HepG2 (cell line): ENCODE data around the gene PTPRE. TPM values are rescaled to one million over a fixed set of nuclear protein-coding genes. Genes with fewer than 3 reads are reported as not detected.

Source experiments
- ATAC-seq: fragments of 200-7000 bp; cut with Tn5 transposase; 3 replicates; pipeline ENCODE4 v1.9.1; 2020; ENCODE audit warnings: mild to moderate bottlenecking, moderate library complexity
- BruUV-seq: library from RNA; stranded (reverse); fragments of 400-500 nt; replicated peaks from 2 replicates; lab custom pipeline; 2021; lab: Mats Ljungman, UMichigan
- CTCF ChIA-PET: fragments of 300-600 bp; formaldehyde crosslinking; extraction: SDS; loops from one replicate; lab custom pipeline; 2021; ENCODE audit warnings: low total read pairs, inconsistent platforms, low intra/inter-chr PET ratio; lab: Yijun Ruan, JAX
- POLR2A ChIA-PET: fragments of 350-600 bp; sonication (Branson Sonifier 250); formaldehyde crosslinking; loops from one replicate; lab custom pipeline; 2020; ENCODE audit warnings: antibody characterized with exemption, inconsistent platforms; lab: Yijun Ruan, JAX
- DNase-seq: peaks from one replicate; pipeline ENCODE4 v3.0.0-alpha.2; 2015; ENCODE audit warnings: low spot score
- FAIRE-seq: peaks from 3 replicates; lab custom pipeline; 2011; peaks lifted over from hg19 to GRCh38; lab: Jason Lieb, UNC
- H2AFZ ChIP-seq: one replicate; pipeline ENCODE4 v1.6.1; 2011; ENCODE audit warnings: low read length, inconsistent platforms
- H3K27ac ChIP-seq: fragments of 300-600 bp; 3 replicates; pipeline ENCODE4 v1.8.0; 2011; ENCODE audit warnings: mixed run types, mild to moderate bottlenecking, mixed read lengths, low read length, inconsistent platforms; ENCODE audit not compliant: insufficient read depth; ENCODE audit errors: extremely low read length
- H3K27me3 ChIP-seq, 2 experiments: fragments of 200-600 bp in 1 of 2; 2 replicates in 1 of 2; 3 replicates in 1 of 2; pipeline versions ENCODE4 v1.6.0 to v1.8.0; 2011; ENCODE audit warnings: low read length in 2 of 2, mild to moderate bottlenecking in 2 of 2, moderate library complexity in 2 of 2, inconsistent platforms in 1 of 2; ENCODE audit not compliant: insufficient read depth in 2 of 2, control insufficient read depth in 1 of 2
- H3K36me3 ChIP-seq, 2 experiments: fragments of 200-600 bp in 1 of 2; replicated peaks in 1 of 2; 2 replicates in 1 of 2; 3 replicates in 1 of 2; pipeline versions ENCODE4 v1.5.1 to v1.8.0; 2011; ENCODE audit warnings: low read length in 2 of 2, inconsistent platforms in 1 of 2; ENCODE audit not compliant: insufficient read depth in 2 of 2, control insufficient read depth in 1 of 2
- H3K4me1 ChIP-seq: 2 replicates; pipeline ENCODE4 v1.5.1; 2012; ENCODE audit warnings: low read length, inconsistent platforms; ENCODE audit not compliant: insufficient read depth
- H3K4me2 ChIP-seq: 2 replicates; pipeline ENCODE4 v1.6.0; 2011; ENCODE audit warnings: low read depth, low read length, inconsistent platforms
- H3K4me3 ChIP-seq, 3 experiments: fragments of 200-600 bp in 1 of 3; sonication (generic), shearing (Covaris generic) in 1 of 3; replicated peaks in 1 of 3; 2 replicates each; pipeline ENCODE4 v1.5.1; 2011 to 2016; ENCODE audit warnings: low read length in 3 of 3, inconsistent platforms in 2 of 3, low read depth in 2 of 3, mild to moderate bottlenecking in 2 of 3, control low read depth in 1 of 3, mixed read lengths in 1 of 3; ENCODE audit not compliant: insufficient read depth in 1 of 3
- H3K79me2 ChIP-seq: one replicate; pipeline ENCODE4 v1.6.1; 2011; ENCODE audit warnings: low read length, inconsistent platforms; ENCODE audit not compliant: insufficient read depth
- H3K9ac ChIP-seq: 2 replicates; pipeline ENCODE4 v1.6.0; 2011; ENCODE audit warnings: mild to moderate bottlenecking, low read depth, low read length, inconsistent platforms; ENCODE audit not compliant: insufficient read depth
- H3K9me3 ChIP-seq: 2 replicates; pipeline ENCODE4 v1.5.1; 2012; ENCODE audit warnings: mild to moderate bottlenecking, low read length
- H4K20me1 ChIP-seq: 2 replicates; pipeline ENCODE4 v1.6.0; 2011; ENCODE audit warnings: inconsistent platforms, mild to moderate bottlenecking, low read length, moderate library complexity; ENCODE audit not compliant: insufficient read depth
- ATF1 ChIP-seq: IDR thresholded peaks from 2 replicates; pipeline ENCODE4 v1.6.1; 2016; ENCODE audit warnings: mild to moderate bottlenecking, control low read depth
- CAMTA2 ChIP-seq: sonication (generic); formaldehyde crosslinking; IDR thresholded peaks from 2 replicates; pipeline ENCODE4 v1.4.0; 2020; ENCODE audit warnings: mild to moderate bottlenecking, missing genetic modification reagents, borderline replicate concordance
- CTCF ChIP-seq: sonication (generic); formaldehyde crosslinking; IDR thresholded peaks from 2 replicates; pipeline ENCODE4 v1.5.0; 2020; ENCODE audit warnings: mild to moderate bottlenecking, missing genetic modification reagents, moderate library complexity
- MIXL1 ChIP-seq: IDR thresholded peaks from 2 replicates; pipeline ENCODE4 v1.6.1; 2016
- NFATC3 ChIP-seq: sonication (generic); formaldehyde crosslinking; IDR thresholded peaks from 2 replicates; pipeline ENCODE4 v1.5.1; 2020; ENCODE audit warnings: mild to moderate bottlenecking, missing genetic modification reagents
- NFRKB ChIP-seq: fragments of 450-650 bp; IDR thresholded peaks from 2 replicates; pipeline ENCODE4 v1.6.1; 2017
- NR2F6 ChIP-seq, 2 experiments: IDR thresholded peaks; 2 replicates each; pipeline ENCODE4 v1.6.1; 2016; ENCODE audit warnings: antibody characterized with exemption in 1 of 2, mild to moderate bottlenecking in 1 of 2
- RAD21 ChIP-seq: fragments of 450-650 bp; formaldehyde crosslinking; IDR thresholded peaks from 2 replicates; pipeline ENCODE4 v1.5.0; 2020; ENCODE audit warnings: mild to moderate bottlenecking
- SMC3 ChIP-seq: IDR thresholded peaks from 2 replicates; pipeline ENCODE4 v1.6.1; 2011; ENCODE audit warnings: low read length, improper control_type of control experiment
- STAG1 ChIP-seq: sonication (generic); formaldehyde crosslinking; IDR thresholded peaks from 2 replicates; pipeline ENCODE4 v1.4.0; 2020; ENCODE audit warnings: missing genetic modification reagents
- ZNF160 ChIP-seq: sonication (generic); formaldehyde crosslinking; IDR thresholded peaks from 2 replicates; pipeline ENCODE4 v1.8.0; 2022; ENCODE audit warnings: mild to moderate bottlenecking, inconsistent platforms, missing genetic modification reagents
- ZNF205 ChIP-seq: IDR thresholded peaks from 2 replicates; pipeline ENCODE4 v1.6.1; 2018; ENCODE audit warnings: missing biosample characterization, missing genetic modification reagents
- ZNF263 ChIP-seq: sonication (generic); formaldehyde crosslinking; IDR thresholded peaks from 2 replicates; pipeline ENCODE4 v1.4.0; 2020; ENCODE audit warnings: missing genetic modification reagents
- ZNF441 ChIP-seq: sonication (generic); formaldehyde crosslinking; IDR thresholded peaks from 2 replicates; pipeline ENCODE4 v1.7.0; 2021; ENCODE audit warnings: missing genetic modification reagents, borderline replicate concordance
- ZNF550 ChIP-seq: sonication (generic); formaldehyde crosslinking; IDR thresholded peaks from 2 replicates; pipeline ENCODE4 v1.4.0; 2020; ENCODE audit warnings: mild to moderate bottlenecking, missing genetic modification reagents, borderline replicate concordance
- ZNF761 ChIP-seq: sonication (generic); formaldehyde crosslinking; conservative IDR thresholded peaks from 2 replicates; pipeline ENCODE4 v1.4.0; 2020; ENCODE audit warnings: mild to moderate bottlenecking, missing genetic modification reagents
- WGBS: methylation state at CpG from one replicate; pipeline ENCODE4 v1.1.6; 2017; ENCODE audit warnings: low lambda C conversion rate; 5-methylcytosine and 5-hydroxymethylcytosine counted together
- in situ Hi-C: cut with HindIII; loops from 2 replicates; pipeline ENCODE4 v1.10.0; 2017; ENCODE audit warnings: low pct_unique_long_range_greater_than_20kb; ENCODE audit not compliant: extremely low pct_ligation_motif_present
- intact Hi-C: fragments of 100-400 bp; cut with micrococcal nuclease; formaldehyde crosslinking; loops from one replicate; pipeline ENCODE4 v1.10.0; 2022; ENCODE audit not compliant: unreplicated experiment
- polyA plus RNA-seq, 8 experiments: library from polyadenylated mRNA; depleted of rRNA in 3 of 8; stranded (reverse) in 7 of 8; unstranded in 1 of 8; fragments of >200 nt; fragmentation: Illumina TruSeq in 4 of 8; extraction: Trizol in 4 of 8; gene quantifications; 2 replicates each; pipeline versions ENCODE4 v1.2.1 to v1.2.3, GENCODE V29; 2011 to 2016; ENCODE audit warnings: low read depth in 4 of 8, missing spikeins in 1 of 8, mixed read lengths in 1 of 8; ENCODE audit not compliant: insufficient read depth in 1 of 8
- total RNA-seq, 5 experiments: library from RNA; depleted of rRNA; stranded (reverse); fragments of >200 nt; fragmentation: Illumina TruSeq; extraction: Trizol; gene quantifications; 2 replicates each; pipeline ENCODE4 v1.2.3, GENCODE V29; 2016; ENCODE audit warnings: low read depth in 1 of 5
- TF ChIP-seq, protein P1 (sequence below): IDR thresholded peaks from 2 replicates; pipeline ENCODE4 v1.6.1; 2016; ENCODE audit warnings: missing biosample characterization, missing genetic modification reagents, low read depth

Gene PTPRE
- total and polyA plus RNA-seq, 2 of the 13 experiments (the other 11 are each of a cell fraction or from before 2014, with no cell fraction given) = 0.01 to 0.02 TPM

DNA sequence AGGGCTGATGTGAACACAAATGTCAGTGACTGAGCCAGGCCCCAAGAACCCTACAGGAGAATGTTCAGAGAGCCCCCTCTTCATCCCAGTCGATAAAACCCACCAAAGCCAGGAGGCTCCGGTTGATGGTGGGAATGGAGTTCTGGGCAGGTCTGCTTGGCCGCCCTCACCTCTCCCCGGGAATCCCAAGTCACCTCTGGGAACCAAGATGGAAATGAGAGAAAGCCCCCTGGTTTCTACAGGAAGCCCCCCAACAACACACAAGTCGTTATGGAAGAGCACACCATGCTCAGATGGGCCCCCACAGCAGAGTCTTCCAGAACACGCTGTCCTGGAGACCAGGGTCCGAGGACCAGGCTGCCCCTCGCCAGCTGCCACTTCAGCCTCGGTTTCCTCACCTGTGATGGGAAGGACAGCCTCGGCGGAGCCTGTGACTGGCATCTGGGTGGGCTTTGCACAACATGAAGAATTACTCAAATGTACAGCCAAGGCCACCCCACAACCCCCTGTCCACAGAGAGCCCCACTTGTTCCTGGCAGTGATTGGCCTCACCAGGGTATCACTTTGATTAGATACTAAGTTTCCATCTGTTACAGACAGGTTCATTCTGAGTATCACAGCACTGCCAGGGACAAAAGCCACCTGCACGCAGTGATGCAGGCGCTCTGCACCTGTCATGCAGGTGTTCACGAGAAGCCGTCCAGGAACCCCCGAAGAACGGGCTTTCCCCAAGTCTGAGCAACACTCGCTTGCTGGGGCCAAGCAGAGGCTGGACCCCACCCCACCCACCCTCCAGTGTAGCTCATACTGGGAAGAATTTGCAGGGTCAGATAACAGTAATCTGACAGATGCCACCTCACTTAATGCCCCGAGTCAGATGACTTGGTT lies 161.7 kb downstream of the PTPRE start (continued):
- TF ChIP-seq ZNF441 (CRISPR knock-in tag) = no peak
- TF ChIP-seq ZNF550 (CRISPR knock-in tag) = no peak
- no peak for TF ChIP-seq ATF1
- TF ChIP-seq, all 625 proteins: peak for 0

DNA sequence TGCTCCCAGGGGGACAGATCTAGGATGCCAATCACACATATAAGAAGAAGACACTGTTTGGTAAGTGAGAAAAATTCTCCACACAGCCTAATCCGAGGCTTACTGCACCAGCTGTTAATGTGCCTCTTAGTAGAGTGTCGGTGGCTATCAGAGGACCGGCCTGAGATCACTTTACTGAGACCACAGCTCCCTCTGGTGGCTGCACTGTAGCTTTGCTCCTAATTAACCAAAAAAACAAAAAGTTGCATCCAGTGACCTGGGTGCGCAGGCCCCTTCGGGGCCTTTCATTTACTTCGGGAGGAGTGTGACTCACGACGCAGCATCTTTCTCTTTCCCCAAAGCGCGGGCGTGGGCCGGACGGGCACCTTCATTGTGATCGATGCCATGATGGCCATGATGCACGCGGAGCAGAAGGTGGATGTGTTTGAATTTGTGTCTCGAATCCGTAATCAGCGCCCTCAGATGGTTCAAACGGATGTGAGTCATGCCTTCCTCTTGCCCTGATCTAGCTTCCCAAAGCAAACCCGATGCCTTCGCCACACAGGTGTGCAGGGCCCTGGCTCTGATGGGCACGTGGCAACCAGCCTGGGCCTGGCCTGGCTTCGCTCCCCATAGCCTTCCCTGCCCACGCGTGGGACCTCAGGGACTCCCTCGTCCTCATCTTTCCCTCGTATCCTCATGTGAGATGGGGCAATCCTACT lies 162.6 kb downstream of the PTPRE start:
- ChIA-PET POLR2A (no interaction called here), CTCF (interaction anchor here (1.2 to 2.6 kb wide), 2 partner anchors 34 to 163 kb away, joined by 4 to 7 read pairs; partner anchors contain the start of gene PTPRE)
- Histone ChIP-seq H3K4me3 (no peak overlapping the region), H3K4me2 (no peak overlapping the region), H3K27ac (no peak overlapping the region), H3K9me3 (no peaks in the 10 kb centered on the region), H3K9ac (no peak overlapping the region), H3K36me3 (no peaks in the 10 kb centered on the region), H3K79me2 (no peaks in the 10 kb centered on the region), H4K20me1 (no peaks in the 10 kb centered on the region), H3K4me1 (no peaks in the 10 kb centered on the region), H2AFZ (no peak overlapping the region), H3K27me3 (peaks cover 8 to 53% of the 10 kb centered on the region in 2 experiments; a peak in 3 of 5 replicates)
- intact Hi-C loops (loop anchor here (1.0 to 5.0 kb wide), 3 partner anchors 34 to 352 kb away; no protein-coding TSS in a partner anchor), in situ Hi-C loops (loop anchor here (5.0 to 10.0 kb wide), 2 partner anchors 162 to 355 kb away; partner anchors contain the start of gene PTPRE)
- BruUV-seq = no TSS peak
- ATAC-seq (peak; percentile 86), DNase-seq (peak; percentile 42), FAIRE-seq (peak; percentile 51)
- TF ChIP-seq ZNF205 (no peak), ZNF761 (no peak), RAD21 (0 out of 2 replicates have a peak, but pooled peaks have one; percentile 28), NFRKB (no peak), SMC3 (peak; percentile 81), NR2F6 (IDR thresholded peaks at IDR 0.05) (no peak), NR2F6 (CRISPR knock-in tag; IDR thresholded peaks at IDR 0.05) (no peak), STAG1 (peak; percentile 83), ZNF263 (no peak), CTCF (CRISPR knock-in tag) (peak; percentile 79), MIXL1 (CRISPR knock-in tag) (peak; percentile 57; the same call in 1 of the 2 replicates), ZNF160 (CRISPR knock-in tag) (no peak), NFATC3 (CRISPR knock-in tag) (no peak), CAMTA2 (CRISPR knock-in tag) (no peak)
- TF ChIP-seq, protein P1, sequence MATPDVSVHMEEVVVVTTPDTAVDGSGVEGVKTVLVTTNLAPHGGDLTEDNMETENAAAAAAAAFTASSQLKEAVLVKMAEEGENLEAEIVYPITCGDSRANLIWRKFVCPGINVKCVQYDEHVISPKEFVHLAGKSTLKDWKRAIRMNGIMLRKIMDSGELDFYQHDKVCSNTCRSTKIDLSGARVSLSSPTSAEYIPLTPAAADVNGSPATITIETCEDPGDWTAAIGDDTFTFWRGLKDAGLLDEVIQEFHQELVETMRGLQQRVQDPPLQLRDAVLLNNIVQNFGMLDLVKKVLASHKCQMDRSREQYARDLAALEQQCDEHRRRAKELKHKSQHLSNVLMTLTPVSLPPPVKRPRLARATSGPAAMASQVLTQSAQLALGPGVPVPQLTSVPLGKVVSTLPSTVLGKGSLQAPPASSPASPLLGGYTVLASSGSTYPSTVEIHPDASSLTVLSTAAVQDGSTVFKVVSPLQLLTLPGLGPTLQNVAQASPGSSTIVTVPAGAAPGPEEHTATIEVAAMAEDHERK (CRISPR knock-in tag) = no peak
- 20% methylated on average over 22 of the region's 28 CpGs for WGBS
